RPMI8226 (cell line): ENCODE results near the gene CDH13.

ENCODE experiments used
- DNase-seq: peaks from one replicate; pipeline ENCODE4 v3.0.0-alpha.2; 2015

Gene CDH13

GRCh38 chr16:83472776-83473501, 846.2 kb downstream of the CDH13 start:
- no peak for DNase-seq

GRCh38 chr16:83473926-83474650, 847.3 kb downstream of the CDH13 start:
- DNase-seq, result no peak

- DNase-seq, result no peak
Observed at GRCh38 chr16:83475108-83475507, 848.3 kb downstream of the CDH13 start.

GRCh38 chr16:83481589-83481988, 854.8 kb downstream of the CDH13 start:
- DNase-seq, result no peak

- DNase-seq, result no peak
Observed at GRCh38 chr16:83482545-83483162, 855.9 kb downstream of the CDH13 start.

GRCh38 chr16:83490073-83490472, 863.3 kb downstream of the CDH13 start:
- DNase-seq, result no peak

- no peak for DNase-seq
Observed at GRCh38 chr16:83494459-83494858, 867.7 kb downstream of the CDH13 start.

- DNase-seq, result no peak
Observed at GRCh38 chr16:83501481-83501880, 874.7 kb downstream of the CDH13 start.

GRCh38 chr16:83508295-83508694, 881.5 kb downstream of the CDH13 start:
- no peak for DNase-seq

- DNase-seq, result no peak
Observed at GRCh38 chr16:83509316-83509715, 882.5 kb downstream of the CDH13 start.

- no peak for DNase-seq
Observed at GRCh38 chr16:83510906-83511305, 884.1 kb downstream of the CDH13 start.

GRCh38 chr16:83513008-83513755, 886.4 kb downstream of the CDH13 start:
- no peak for DNase-seq

GRCh38 chr16:83515395-83515794, 888.6 kb downstream of the CDH13 start:
- no peak for DNase-seq

- DNase-seq, result no peak
Observed at GRCh38 chr16:83516931-83517330, 890.2 kb downstream of the CDH13 start.

GRCh38 chr16:83517398-83517797, 890.6 kb downstream of the CDH13 start:
- no peak for DNase-seq

GRCh38 chr16:83520596-83520995, 893.8 kb downstream of the CDH13 start:
- no peak for DNase-seq

- DNase-seq, result no peak
Observed at GRCh38 chr16:83530293-83530692, 903.5 kb downstream of the CDH13 start.

GRCh38 chr16:83532634-83533033, 905.9 kb downstream of the CDH13 start:
- DNase-seq, result no peak

- no peak for DNase-seq
Observed at GRCh38 chr16:83533193-83533592, 906.4 kb downstream of the CDH13 start.

- no peak for DNase-seq
Observed at GRCh38 chr16:83538707-83539106, 911.9 kb downstream of the CDH13 start.

GRCh38 chr16:83539736-83540490, 913.1 kb downstream of the CDH13 start:
- no peak for DNase-seq

- DNase-seq, result no peak
Observed at GRCh38 chr16:83541231-83541630, 914.5 kb downstream of the CDH13 start.

- no peak for DNase-seq
Observed at GRCh38 chr16:83542491-83542890, 915.7 kb downstream of the CDH13 start.
